Esophagus (tissue), 2 donors: ENCODE results near the gene PGRMC2. TPM values are rescaled to one million over a fixed set of nuclear protein-coding genes. Genes with fewer than 3 reads are reported as not detected.
"Not testable (repeated sequence)": the region's sequence is repeated elsewhere in the genome, so short reads cannot be mapped to it uniquely, and the experiment has no call there.

ENCODE experiments used
- H3K27ac ChIP-seq, 2 donors: one replicate each; pipeline ENCODE4 v1.5.1; 2013; ENCODE audit warnings: low read depth in 2 of 2, mild to moderate bottlenecking in 2 of 2, inconsistent platforms in 1 of 2, low read length in 1 of 2, moderate library complexity in 1 of 2
- H3K27me3 ChIP-seq, 2 donors: one replicate each; pipeline ENCODE4 v1.6.1; 2013; ENCODE audit warnings: low read length in 2 of 2, control low read depth in 1 of 2, mild to moderate bottlenecking in 1 of 2; ENCODE audit not compliant: insufficient read depth in 2 of 2, control insufficient read depth in 1 of 2
- H3K36me3 ChIP-seq, 2 donors: one replicate each; pipeline ENCODE4 v1.6.1; 2013; ENCODE audit warnings: low read length in 1 of 2; ENCODE audit not compliant: control insufficient read depth in 2 of 2, insufficient read depth in 2 of 2
- H3K4me1 ChIP-seq, 2 donors: one replicate each; pipeline ENCODE4 v1.6.1; 2013; ENCODE audit warnings: low read length in 1 of 2; ENCODE audit not compliant: control insufficient read depth in 2 of 2, insufficient read depth in 2 of 2
- H3K4me3 ChIP-seq, 2 donors: one replicate each; pipeline ENCODE4 v1.5.1; 2013; ENCODE audit warnings: low read length in 2 of 2, mild to moderate bottlenecking in 2 of 2, low read depth in 1 of 2, moderate library complexity in 1 of 2
- H3K9me3 ChIP-seq, 2 donors: one replicate each; pipeline ENCODE4 v1.6.1; 2013; ENCODE audit warnings: mild to moderate bottlenecking in 2 of 2, low read depth in 1 of 2, low read length in 1 of 2, moderate library complexity in 1 of 2; ENCODE audit not compliant: control insufficient read depth in 2 of 2, insufficient read depth in 1 of 2
- WGBS, 2 donors: extraction: QIAGEN DNeasy Blood & Tissue Kit; methylation state at CpG; one replicate each; pipeline ENCODE4 v1.1.7; 2013; 5-methylcytosine and 5-hydroxymethylcytosine counted together
- polyA plus RNA-seq, 2 donors: library from polyadenylated mRNA; stranded (reverse); fragments of 200-250 nt; gene quantifications; one replicate each; pipeline ENCODE4 v1.2.3, GENCODE V29; 2013
- donor health status: healthy with polysubstance abuse.
- donor health status: Bipolar disorder and iron deficiency.

The PGRMC2 gene
- polyA plus RNA-seq, 2 donors: 23.2 to 29.0 TPM

DNA sequence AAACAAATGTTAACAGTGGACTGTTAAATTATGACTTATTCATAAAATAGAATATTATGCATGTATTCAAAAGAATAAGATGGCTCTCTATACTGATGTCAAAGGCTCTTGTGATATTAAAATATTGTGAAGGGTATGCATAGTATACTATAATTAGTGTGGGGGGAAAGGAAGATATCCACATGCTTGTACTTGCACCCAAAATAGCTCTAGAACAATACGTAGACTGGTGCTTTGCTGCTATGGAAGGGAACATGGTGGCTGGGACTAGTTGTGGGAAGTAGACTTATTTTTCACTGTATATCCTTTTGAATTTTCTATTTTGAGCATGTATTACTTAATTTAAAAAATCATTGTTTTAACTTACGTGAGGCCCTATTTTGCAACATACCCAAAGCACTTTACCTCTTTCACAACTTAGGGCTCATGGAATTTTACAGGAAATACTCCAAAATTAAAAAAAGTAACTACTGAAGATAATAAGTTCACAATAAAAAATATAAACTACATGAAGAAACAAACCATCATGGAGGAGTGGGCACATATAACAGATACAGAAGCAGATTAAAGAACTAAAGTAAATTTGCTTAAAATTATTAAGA, 7.9 kb downstream of the PGRMC2 start:
- Histone ChIP-seq H3K4me1 (no peaks in the 10 kb centered on the region), H3K27me3 (no peaks in the 10 kb centered on the region)
- 90 to 92% methylated on average over 2 of the region's 2 CpGs for WGBS, 2 donors

DNA sequence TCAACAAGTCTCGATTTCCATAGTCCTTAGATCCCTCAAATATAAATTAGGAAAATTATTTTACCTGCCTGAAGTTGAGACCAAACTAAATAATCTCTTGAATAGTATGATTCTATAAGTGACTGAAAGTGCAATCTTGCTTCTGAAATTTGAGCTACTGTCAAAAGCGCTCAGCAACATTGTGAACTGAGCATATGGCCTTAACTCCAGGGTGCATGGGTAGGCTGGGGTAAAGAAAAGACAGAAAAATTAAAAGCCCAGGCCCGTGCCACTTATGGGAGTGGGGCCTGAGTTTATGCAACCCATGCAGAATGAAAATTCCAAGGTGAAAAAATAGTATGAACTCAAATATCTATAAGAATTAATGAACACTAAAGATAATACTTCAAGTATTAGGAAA, 9.8 kb downstream of the PGRMC2 start:
- Histone ChIP-seq H3K27ac (no peak overlapping the region), H3K9me3 (no peaks in the 10 kb centered on the region), H3K36me3 (no peaks in the 10 kb centered on the region), H3K4me3 (no peak overlapping the region), H3K27me3 (no peaks in the 10 kb centered on the region), H3K4me1 (no peaks in the 10 kb centered on the region)
- WGBS, 2 donors: 89 to 97% methylated on average over 3 of the region's 3 CpGs

More for the DNA sequence above, 7.9 kb downstream of the PGRMC2 start:
- Histone ChIP-seq H3K4me3 (no peak overlapping the region), H3K27ac (no peak overlapping the region), H3K36me3 (no peaks in the 10 kb centered on the region), H3K9me3 (no peaks in the 10 kb centered on the region)

GRCh38 chr4:128275346-128275745, 12.3 kb downstream of the PGRMC2 start:
- H3K4me1 ChIP-seq: no peaks in the 10 kb centered on the region
- no peaks in the 10 kb centered on the region for H3K27me3 ChIP-seq
- H3K27ac ChIP-seq: no peak overlapping the region
- H3K36me3 ChIP-seq: no peaks in the 10 kb centered on the region
- no peaks in the 10 kb centered on the region for H3K9me3 ChIP-seq
- H3K4me3 ChIP-seq: no peak overlapping the region

DNA sequence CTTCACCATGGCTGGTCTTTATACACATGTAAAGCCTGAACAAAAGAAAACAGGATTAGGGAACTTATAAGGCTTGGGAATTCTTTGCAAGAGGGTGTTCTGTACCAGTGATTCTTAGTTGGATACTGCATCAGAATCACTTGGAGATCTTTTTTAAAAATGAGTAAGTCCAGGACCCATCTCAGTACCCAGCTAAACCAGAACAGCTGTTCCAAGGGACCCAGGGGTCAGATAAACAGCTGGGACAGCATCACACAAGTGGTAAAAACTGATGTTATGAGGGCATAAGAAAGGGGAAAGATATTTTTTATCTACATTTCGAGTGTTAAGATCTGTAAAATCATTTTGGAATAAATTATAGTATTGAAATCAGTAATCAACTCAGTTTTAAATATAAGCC, 16.1 kb downstream of the PGRMC2 start:
- Histone ChIP-seq H3K4me3 (no peak overlapping the region), H3K4me1 (no peaks in the 10 kb centered on the region), H3K27me3 (no peaks in the 10 kb centered on the region), H3K36me3 (no peaks in the 10 kb centered on the region), H3K9me3 (no peaks in the 10 kb centered on the region), H3K27ac (no peak overlapping the region)
- WGBS, 2 donors: 85 to 92% methylated on average over 1 of the region's 1 CpG

GRCh38 chr4:128268970-128269369, 18.6 kb downstream of the PGRMC2 start:
- Histone ChIP-seq H3K36me3 (no peaks in the 10 kb centered on the region), H3K27me3 (no peaks in the 10 kb centered on the region), H3K27ac (no peak overlapping the region), H3K4me1 (no peaks in the 10 kb centered on the region), H3K4me3 (no peak overlapping the region), H3K9me3 (no peaks in the 10 kb centered on the region)
- WGBS, 2 donors: 91 to 94% methylated on average over 5 of the region's 5 CpGs

- no peaks in the 10 kb centered on the region for H3K4me1 ChIP-seq
- no peak overlapping the region for H3K27ac ChIP-seq
- 61 to 74% methylated on average over 2 of the region's 2 CpGs for WGBS, 2 donors
- H3K9me3 ChIP-seq: no peaks in the 10 kb centered on the region
- no peaks in the 10 kb centered on the region for H3K36me3 ChIP-seq
- H3K4me3 ChIP-seq: no peak overlapping the region
- H3K27me3 ChIP-seq: no peaks in the 10 kb centered on the region
Measured at GRCh38 chr4:128267745-128268144, 19.9 kb downstream of the PGRMC2 start.

DNA sequence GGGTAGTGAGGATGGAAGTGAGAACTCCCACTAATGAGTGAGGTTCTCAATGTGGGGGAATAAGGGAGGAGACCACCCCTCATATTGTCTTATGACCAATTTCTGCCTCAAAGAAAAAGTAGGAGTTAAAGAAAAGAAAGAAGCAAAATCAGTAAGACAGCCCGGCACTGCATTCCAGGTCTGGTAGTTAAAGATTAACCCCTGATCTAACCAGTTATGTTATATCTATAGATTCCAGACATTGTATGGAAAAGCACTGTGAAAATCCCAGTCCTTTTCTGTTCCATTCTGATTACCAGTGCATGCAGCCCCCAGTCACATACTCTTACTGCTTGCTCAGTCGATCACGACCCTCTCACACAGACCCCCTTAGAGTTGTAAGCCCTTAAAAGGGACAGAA, 20.4 kb downstream of the PGRMC2 start:
- H3K4me3 ChIP-seq, H3K9me3 ChIP-seq, H3K36me3 ChIP-seq, H3K27ac ChIP-seq, H3K4me1 ChIP-seq, H3K27me3 ChIP-seq: not testable (repeated sequence)
- 33 to 39% methylated on average over 3 of the region's 3 CpGs for WGBS, 2 donors

GRCh38 chr4:128265550-128265949, 22.1 kb downstream of the PGRMC2 start:
- not testable (repeated sequence) for H3K27me3 ChIP-seq, H3K27ac ChIP-seq, H3K4me1 ChIP-seq, H3K36me3 ChIP-seq, H3K9me3 ChIP-seq, H3K4me3 ChIP-seq
- WGBS, 2 donors: 74 to 83% methylated on average over 3 of the region's 3 CpGs

DNA sequence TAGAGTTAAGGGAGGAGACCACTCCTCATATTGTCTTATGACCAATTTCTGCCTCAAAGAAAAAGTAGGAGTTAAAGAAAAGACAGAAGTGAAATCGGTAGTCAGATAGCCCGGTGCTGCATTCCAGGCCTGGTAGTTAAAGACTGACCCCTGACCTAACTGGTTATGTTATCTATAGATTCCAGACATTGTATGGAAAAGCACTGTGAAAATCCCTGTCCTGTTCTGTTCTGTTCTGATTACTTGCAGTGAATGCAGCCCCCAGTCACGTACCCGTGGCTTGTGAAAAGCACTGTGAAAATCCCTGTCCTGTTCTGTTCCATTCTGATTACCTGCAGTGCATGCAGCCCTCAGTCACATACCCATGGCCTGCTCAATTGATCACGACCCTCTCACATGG, 27.7 kb downstream of the PGRMC2 start:
- not testable (repeated sequence) for H3K36me3 ChIP-seq, H3K4me1 ChIP-seq, H3K4me3 ChIP-seq, H3K9me3 ChIP-seq, H3K27ac ChIP-seq, H3K27me3 ChIP-seq
- WGBS, 2 donors: 65 to 73% methylated on average over 5 of the region's 5 CpGs

DNA sequence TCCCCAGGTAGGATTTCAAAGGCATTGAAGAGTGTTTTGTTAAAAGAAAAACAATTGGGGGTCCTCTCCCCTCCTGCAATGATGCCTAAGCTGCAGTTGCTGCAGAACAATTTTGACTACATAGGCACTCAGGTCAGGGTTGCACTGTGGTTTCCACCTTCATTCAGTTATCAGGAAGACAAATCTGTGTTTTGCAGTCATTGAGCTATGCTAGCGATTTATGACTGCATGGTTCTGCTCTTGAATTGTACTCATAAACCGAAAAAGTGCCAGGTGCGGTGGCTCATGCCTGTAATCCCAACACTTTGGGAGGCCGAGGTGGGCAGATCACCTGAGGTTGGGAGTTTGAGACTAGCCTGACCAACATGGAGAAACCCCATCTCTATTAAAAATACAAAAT, 29.4 kb downstream of the PGRMC2 start:
- not testable (repeated sequence) for H3K4me3 ChIP-seq, H3K27me3 ChIP-seq, H3K4me1 ChIP-seq, H3K27ac ChIP-seq, H3K36me3 ChIP-seq, H3K9me3 ChIP-seq
- whole genome bisulfite sequencing, 2 donors: 82 to 83% methylated on average over 4 of the region's 4 CpGs
